Smooth muscle cell (in vitro differentiated cells): ENCODE measurements around the gene RELN. TPM values are rescaled to one million over a fixed set of nuclear protein-coding genes. Genes with fewer than 3 reads are reported as not detected.

Source experiments
- DNase-seq: peaks from one replicate; lab custom pipeline; 2025; ENCODE audit not compliant: unreplicated experiment; lab: John Stamatoyannopoulos, UW
- H2AFZ ChIP-seq: fragments of 200-600 bp; sonication (generic); 2 replicates; pipeline ENCODE4 v1.6.0; 2016; ENCODE audit warnings: antibody characterized with exemption, low read depth, mild to moderate bottlenecking
- H3F3A ChIP-seq: fragments of 200-600 bp; sonication (generic); 2 replicates; pipeline ENCODE4 v1.6.0; 2017; ENCODE audit warnings: antibody characterized with exemption, low read depth
- H3K27ac ChIP-seq: fragments of 200-600 bp; sonication (generic); 2 replicates; pipeline ENCODE4 v1.5.1; 2016; ENCODE audit warnings: low read depth, mild to moderate bottlenecking
- H3K27me3 ChIP-seq: fragments of 200-600 bp; sonication (generic); 2 replicates; pipeline ENCODE4 v1.6.1; 2016; ENCODE audit warnings: low read depth, mild to moderate bottlenecking
- H3K36me3 ChIP-seq: fragments of 200-600 bp; sonication (generic); 2 replicates; pipeline ENCODE4 v1.5.1; 2016; ENCODE audit warnings: low read depth
- H3K4me1 ChIP-seq: fragments of 200-600 bp; sonication (generic); 2 replicates; pipeline ENCODE4 v1.5.1; 2016; ENCODE audit warnings: low read depth
- H3K4me2 ChIP-seq: fragments of 200-600 bp; sonication (generic); 2 replicates; pipeline ENCODE4 v1.6.0; 2016; ENCODE audit warnings: mild to moderate bottlenecking
- H3K4me3 ChIP-seq: fragments of 200-600 bp; sonication (generic); 2 replicates; pipeline ENCODE4 v1.5.1; 2016; ENCODE audit warnings: mild to moderate bottlenecking
- H3K79me2 ChIP-seq: fragments of 200-600 bp; sonication (generic); 2 replicates; pipeline ENCODE4 v1.6.0; 2016; ENCODE audit warnings: low read depth, mild to moderate bottlenecking
- H3K9ac ChIP-seq: fragments of 200-600 bp; sonication (generic); 2 replicates; pipeline ENCODE4 v1.6.0; 2016; ENCODE audit warnings: low read depth
- H3K9me3 ChIP-seq: fragments of 200-600 bp; sonication (generic); replicated peaks from 2 replicates; pipeline ENCODE4 v1.5.1; 2016; ENCODE audit warnings: low read depth
- H4K20me1 ChIP-seq: fragments of 200-600 bp; sonication (generic); 2 replicates; pipeline ENCODE4 v1.6.0; 2016; ENCODE audit warnings: low read depth
- CTCF ChIP-seq: fragments of 200-600 bp; sonication (generic); IDR thresholded peaks from 2 replicates; pipeline ENCODE4 v1.5.1; 2017; ENCODE audit warnings: borderline replicate concordance, mild to moderate bottlenecking, antibody characterized with exemption; ENCODE audit not compliant: insufficient read depth, poor library complexity, severe bottlenecking
- WGBS: methylation state at CpG from one replicate; pipeline ENCODE4 v1.1.7; 2016; ENCODE audit warnings: low lambda C conversion rate; 5-methylcytosine and 5-hydroxymethylcytosine counted together
- polyA plus RNA-seq: library from polyadenylated mRNA; unstranded; fragments of >200 nt; fragmentation: Nextera tagmentation; extraction: Ambion mirVana; gene quantifications from 2 replicates; pipeline ENCODE4 v1.2.1, GENCODE V29; 2016
- total RNA-seq: library from RNA; depleted of rRNA; stranded (reverse); fragments of >200 nt; gene quantifications from 2 replicates; pipeline ENCODE4 v1.2.3, GENCODE V29; 2014

Gene RELN
- total and polyA plus RNA-seq, 2 experiments from 2014 or later: 0.90 TPM; not detected in 1

- H3K79me2 ChIP-seq: no peaks in the 10 kb centered on the region
- no peaks in the 10 kb centered on the region for H4K20me1 ChIP-seq
- H3K27me3 ChIP-seq: peaks cover 4% of the 10 kb centered on the region
- no peaks in the 10 kb centered on the region for H3K36me3 ChIP-seq
- TF ChIP-seq CTCF: no peak
- no peak for DNase-seq
- no peak overlapping the region for H3K4me3 ChIP-seq
- H3K4me2 ChIP-seq: no peak overlapping the region
- no peaks in the 10 kb centered on the region for H3F3A ChIP-seq
- no peak overlapping the region for H3K27ac ChIP-seq
- H3K4me1 ChIP-seq: no peaks in the 10 kb centered on the region
- 86% methylated on average over 4 of the region's 4 CpGs for WGBS
- no peaks in the 10 kb centered on the region for H3K9me3 ChIP-seq
- H3K9ac ChIP-seq: no peak overlapping the region
- no peak overlapping the region for H2AFZ ChIP-seq
Observed at GRCh38 chr7:103862302-103863035, 127.0 kb downstream of the RELN start.

DNA sequence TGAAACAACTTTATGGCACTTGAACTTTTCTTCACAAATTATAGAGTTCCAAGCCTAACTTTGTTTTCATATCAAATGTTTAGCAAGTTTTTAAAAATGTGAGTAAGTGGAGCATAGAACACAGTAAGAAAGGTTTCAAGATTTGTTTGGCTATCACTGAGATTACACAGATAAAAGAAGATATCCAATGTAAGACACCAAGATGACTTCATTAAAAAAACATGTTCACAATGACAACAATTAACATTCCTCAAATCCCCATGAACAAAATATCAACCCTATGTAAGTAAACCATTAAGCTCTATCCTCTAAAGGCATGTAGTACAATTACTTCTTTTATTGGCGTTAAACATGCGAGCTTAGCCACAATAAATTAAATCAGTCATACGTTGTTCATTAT lies 129.7 kb downstream of the RELN start:
- H3K27me3 ChIP-seq: no peaks in the 10 kb centered on the region
- H3F3A ChIP-seq: no peaks in the 10 kb centered on the region
- no peaks in the 10 kb centered on the region for H3K9me3 ChIP-seq
- H2AFZ ChIP-seq: no peak overlapping the region
- WGBS: 80% methylated on average over 3 of the region's 3 CpGs
- H4K20me1 ChIP-seq: no peaks in the 10 kb centered on the region
- no peak overlapping the region for H3K9ac ChIP-seq
- no peaks in the 10 kb centered on the region for H3K79me2 ChIP-seq
- H3K4me2 ChIP-seq: no peak overlapping the region
- H3K36me3 ChIP-seq: no peaks in the 10 kb centered on the region
- TF ChIP-seq CTCF: no peak
- H3K27ac ChIP-seq: no peak overlapping the region
- no peak for DNase-seq
- H3K4me1 ChIP-seq: no peaks in the 10 kb centered on the region
- no peak overlapping the region for H3K4me3 ChIP-seq

DNA sequence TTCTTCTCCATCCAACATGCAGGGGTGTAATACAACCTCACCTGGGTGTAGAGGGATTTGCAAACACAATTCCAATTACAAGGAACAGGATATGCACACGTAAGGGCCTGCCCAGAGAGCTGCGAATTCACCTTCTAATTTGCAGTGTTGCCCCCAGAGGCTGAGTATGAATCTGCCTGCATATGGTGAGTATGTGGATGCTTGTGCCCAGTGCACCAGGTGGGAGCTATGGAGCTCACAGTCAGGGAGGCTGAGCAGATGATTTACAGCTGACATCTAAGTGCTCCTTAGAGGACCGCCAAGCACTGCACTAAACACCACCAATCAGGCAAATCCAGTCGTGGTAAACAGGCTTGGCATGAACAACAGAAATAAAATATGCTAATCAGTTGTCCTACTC lies 132.0 kb downstream of the RELN start:
- no peaks in the 10 kb centered on the region for H4K20me1 ChIP-seq
- TF ChIP-seq CTCF: no peak
- no peaks in the 10 kb centered on the region for H3K36me3 ChIP-seq
- no peak overlapping the region for H3K4me2 ChIP-seq
- no peak for DNase-seq
- no peaks in the 10 kb centered on the region for H3K79me2 ChIP-seq
- H3K27ac ChIP-seq: no peak overlapping the region
- H3K4me1 ChIP-seq: no peaks in the 10 kb centered on the region
- H3K9me3 ChIP-seq: no peaks in the 10 kb centered on the region
- no peak overlapping the region for H2AFZ ChIP-seq
- H3K27me3 ChIP-seq: no peaks in the 10 kb centered on the region
- 59% methylated on average over 4 of the region's 4 CpGs for WGBS
- no peaks in the 10 kb centered on the region for H3F3A ChIP-seq
- no peak overlapping the region for H3K9ac ChIP-seq
- no peak overlapping the region for H3K4me3 ChIP-seq

DNA sequence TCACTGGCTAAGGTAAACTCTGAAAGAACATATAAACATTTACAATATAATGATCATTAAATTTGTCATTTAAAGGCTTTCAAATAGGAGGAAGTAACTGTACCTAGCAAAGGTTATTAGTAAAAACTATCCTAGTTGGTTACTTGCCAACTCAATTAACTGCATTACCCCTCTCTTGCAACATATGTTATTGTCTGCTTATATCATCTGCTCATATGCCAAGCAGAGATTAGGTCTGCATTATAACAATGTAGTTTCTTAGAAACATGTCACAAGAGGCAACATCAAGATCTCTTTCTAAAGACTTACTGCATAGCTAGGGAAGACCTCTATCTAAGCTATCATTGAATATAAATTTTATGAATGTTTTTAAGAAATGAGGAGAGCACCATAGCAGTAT lies 132.5 kb downstream of the RELN start:
- H3K36me3 ChIP-seq: no peaks in the 10 kb centered on the region
- no peak overlapping the region for H3K4me2 ChIP-seq
- no peak for TF ChIP-seq CTCF
- DNase-seq: no peak
- H3K4me1 ChIP-seq: no peaks in the 10 kb centered on the region
- H2AFZ ChIP-seq: no peak overlapping the region
- no peaks in the 10 kb centered on the region for H3F3A ChIP-seq
- no peak overlapping the region for H3K27ac ChIP-seq
- no peak overlapping the region for H3K4me3 ChIP-seq
- H3K79me2 ChIP-seq: no peaks in the 10 kb centered on the region
- no peak overlapping the region for H3K9ac ChIP-seq
- H3K9me3 ChIP-seq: no peaks in the 10 kb centered on the region
- H3K27me3 ChIP-seq: no peaks in the 10 kb centered on the region
- no peaks in the 10 kb centered on the region for H4K20me1 ChIP-seq
